Tongue (tissue), 2 donors: ENCODE results near the gene MAMLD1. TPM values are rescaled to one million over a fixed set of nuclear protein-coding genes. Genes with fewer than 3 reads are reported as not detected.
A peak's percentile ranks its signal among the peaks of the same experiment; 100 is the strongest.

Source experiments
- DNase-seq: peaks from one replicate; pipeline ENCODE4 v3.0.0-alpha.2; 2015
- total RNA-seq: library from RNA; depleted of rRNA; stranded (reverse); fragments of >200 nt; gene quantifications from one replicate; pipeline ENCODE4 v1.2.3, GENCODE V29; 2014

MAMLD1 gene
- total RNA-seq, 1 donor from 2014 or later: 3.5 TPM

GRCh38 chrX:150463566-150463965, 100.4 kb downstream of the MAMLD1 start:
- DNase-seq: no peak

GRCh38 chrX:150464001-150464400, 100.9 kb downstream of the MAMLD1 start:
- no peak for DNase-seq

- DNase-seq: no peak
Observed at GRCh38 chrX:150465326-150465725, 102.2 kb downstream of the MAMLD1 start.

- DNase-seq: peak; percentile 40
Observed at GRCh38 chrX:150465881-150466775, 103.0 kb downstream of the MAMLD1 start.

- DNase-seq: no peak
Observed at GRCh38 chrX:150472306-150472705, 109.2 kb downstream of the MAMLD1 start.

GRCh38 chrX:150473371-150473770, 110.3 kb downstream of the MAMLD1 start:
- DNase-seq: no peak

GRCh38 chrX:150475461-150475860, 112.3 kb downstream of the MAMLD1 start:
- no peak for DNase-seq

GRCh38 chrX:150476164-150476699, 113.1 kb downstream of the MAMLD1 start:
- DNase-seq: peak; percentile 80

- DNase-seq: no peak
Observed at GRCh38 chrX:150477371-150477770, 114.3 kb downstream of the MAMLD1 start.

- DNase-seq: no peak
Observed at GRCh38 chrX:150478496-150479492, 115.7 kb downstream of the MAMLD1 start.

GRCh38 chrX:150482537-150483206, 119.6 kb downstream of the MAMLD1 start:
- no peak for DNase-seq

GRCh38 chrX:150483356-150483985, 120.4 kb downstream of the MAMLD1 start:
- no peak for DNase-seq

- DNase-seq: peak; percentile 38
Observed at GRCh38 chrX:150486011-150486410, 122.9 kb downstream of the MAMLD1 start.

- peak; percentile 58 for DNase-seq
Observed at GRCh38 chrX:150487369-150488094, 124.4 kb downstream of the MAMLD1 start.

- DNase-seq: no peak
Observed at GRCh38 chrX:150489359-150490015, 126.4 kb downstream of the MAMLD1 start.

GRCh38 chrX:150495496-150495895, 132.4 kb downstream of the MAMLD1 start:
- DNase-seq: no peak

- DNase-seq: no peak
Observed at GRCh38 chrX:150499240-150499639, 136.1 kb downstream of the MAMLD1 start.

GRCh38 chrX:150502091-150502490, 139.0 kb downstream of the MAMLD1 start:
- no peak for DNase-seq

GRCh38 chrX:150502979-150503897, 140.1 kb downstream of the MAMLD1 start:
- DNase-seq: no peak
